Activated naive CD4-positive, alpha-beta T cell treated with anti-CD3 and anti-CD28 coated beads, Interleukin-2, amount 50 U/mL, for 24 hours (primary cell): Measurements from ENCODE around the gene KIAA1210.

Experiments used
- H3K27ac Mint-ChIP-seq: one replicate; pipeline ENCODE4 v1.8.0; 2021; ENCODE audit warnings: mild to moderate bottlenecking, mixed read lengths
- H3K27me3 Mint-ChIP-seq: one replicate; pipeline ENCODE4 v1.8.0; 2021; ENCODE audit warnings: mixed read lengths
- H3K36me3 Mint-ChIP-seq: one replicate; pipeline ENCODE4 v1.8.0; 2021; ENCODE audit warnings: mixed read lengths
- H3K4me1 Mint-ChIP-seq: one replicate; pipeline ENCODE4 v1.8.0; 2021; ENCODE audit warnings: mixed read lengths
- H3K4me3 Mint-ChIP-seq: one replicate; pipeline ENCODE4 v1.8.0; 2021; ENCODE audit warnings: mild to moderate bottlenecking, mixed read lengths
- H3K9me3 Mint-ChIP-seq: one replicate; pipeline ENCODE4 v1.8.0; 2021; ENCODE audit warnings: mixed read lengths

Gene KIAA1210

DNA sequence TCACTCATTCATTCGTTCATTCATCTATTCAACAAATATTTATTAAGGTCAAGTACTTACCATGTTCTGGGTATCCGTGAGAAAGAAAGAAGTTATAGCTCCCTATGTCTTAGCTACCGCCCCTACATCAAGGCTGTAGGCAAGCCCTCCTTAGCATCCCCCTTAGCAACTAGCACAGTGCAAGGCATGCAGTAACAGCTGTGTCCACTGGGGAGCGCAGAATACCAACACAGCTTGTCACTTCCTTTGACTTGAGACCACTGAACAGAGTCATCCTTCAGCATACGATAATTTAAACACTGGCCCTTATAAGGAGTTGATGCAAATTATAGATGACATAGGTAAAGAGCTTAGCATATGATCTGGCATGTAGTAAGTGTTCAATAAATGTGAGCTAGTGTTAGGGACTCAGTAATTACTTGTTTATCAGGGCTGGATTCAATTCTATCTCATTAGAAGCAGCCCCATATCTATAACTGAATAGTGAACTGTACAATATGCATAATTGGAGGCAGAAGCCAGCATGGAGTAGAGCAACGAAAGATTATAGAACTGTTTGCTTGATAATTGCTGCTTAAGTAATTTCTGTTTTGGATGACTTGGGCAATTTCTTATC, 8.7 kb downstream of the KIAA1210 start:
- no peak overlapping the region for H3K4me3 Mint-ChIP-seq
- H3K27me3 Mint-ChIP-seq = peaks cover 3% of the 10 kb centered on the region
- no peaks in the 10 kb centered on the region for H3K4me1 Mint-ChIP-seq
- H3K27ac Mint-ChIP-seq = no peak overlapping the region
- no peaks in the 10 kb centered on the region for H3K36me3 Mint-ChIP-seq
- no peaks in the 10 kb centered on the region for H3K9me3 Mint-ChIP-seq

DNA sequence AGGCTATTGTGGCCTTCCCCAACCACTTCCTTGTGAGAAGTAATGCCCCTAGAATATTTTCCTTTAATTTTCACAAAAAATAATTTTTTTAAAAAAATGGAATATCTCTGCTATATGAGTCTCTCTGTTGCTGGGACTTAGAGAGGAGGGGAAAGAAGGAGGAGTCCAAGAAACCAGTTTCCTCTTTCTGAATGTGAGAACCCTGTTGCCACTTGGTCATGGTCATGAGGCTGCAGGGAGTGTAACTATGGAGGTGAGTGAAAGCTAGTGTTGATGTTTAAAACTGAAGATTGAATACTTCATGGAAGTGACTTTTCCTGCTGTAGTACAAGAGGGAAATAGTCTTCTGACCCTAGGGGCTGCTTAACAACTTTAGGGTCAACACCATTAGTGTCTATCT, 20.4 kb downstream of the KIAA1210 start:
- Mint-ChIP-seq H3K27me3 (no peaks in the 10 kb centered on the region), H3K4me1 (no peaks in the 10 kb centered on the region), H3K27ac (no peak overlapping the region), H3K9me3 (no peaks in the 10 kb centered on the region), H3K4me3 (no peak overlapping the region), H3K36me3 (no peaks in the 10 kb centered on the region)

DNA sequence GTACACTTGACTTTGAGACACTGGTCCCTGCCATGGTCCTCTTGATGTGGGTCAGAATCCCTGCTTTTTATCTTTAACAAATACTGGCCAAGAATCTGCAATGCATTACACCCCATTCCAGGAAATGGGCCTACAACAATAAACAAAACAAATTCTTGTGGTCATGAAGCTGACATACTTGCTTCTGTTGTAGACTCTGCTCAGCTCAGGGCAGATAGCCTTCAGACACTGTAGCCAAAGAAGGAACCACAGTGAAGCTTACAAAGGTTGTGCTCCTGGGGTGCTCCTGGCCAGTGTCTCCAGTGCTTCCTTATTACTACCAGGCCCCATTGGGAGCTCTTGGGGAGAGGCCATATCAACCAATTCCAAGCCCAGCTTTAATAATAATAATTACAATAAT, 21.8 kb downstream of the KIAA1210 start:
- Mint-ChIP-seq H3K4me3 (no peak overlapping the region), H3K9me3 (no peaks in the 10 kb centered on the region), H3K36me3 (no peaks in the 10 kb centered on the region), H3K4me1 (no peaks in the 10 kb centered on the region), H3K27me3 (no peaks in the 10 kb centered on the region), H3K27ac (no peak overlapping the region)

DNA sequence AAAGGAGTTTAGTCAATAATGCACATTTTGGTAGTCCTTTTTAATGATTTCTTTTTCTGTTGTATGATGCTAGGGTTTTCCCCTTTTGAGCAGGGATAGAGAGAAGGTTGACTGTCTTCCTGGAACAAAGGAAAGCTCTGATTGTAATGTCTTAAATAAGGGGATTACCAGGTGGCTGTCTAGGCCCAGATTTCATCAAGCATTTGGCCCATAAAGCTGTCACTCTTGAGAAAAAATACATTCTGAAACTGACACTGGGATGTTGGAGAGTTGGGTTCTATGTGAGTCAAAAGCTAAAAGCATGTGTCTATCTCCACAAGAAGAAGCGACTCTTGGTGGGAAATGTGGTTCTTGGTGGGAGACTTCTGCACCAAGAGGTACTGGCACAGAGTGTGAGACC, 26.4 kb downstream of the KIAA1210 start:
- Mint-ChIP-seq H3K27me3 (no peaks in the 10 kb centered on the region), H3K4me1 (no peaks in the 10 kb centered on the region), H3K9me3 (no peaks in the 10 kb centered on the region), H3K27ac (no peak overlapping the region), H3K4me3 (no peak overlapping the region), H3K36me3 (no peaks in the 10 kb centered on the region)

DNA sequence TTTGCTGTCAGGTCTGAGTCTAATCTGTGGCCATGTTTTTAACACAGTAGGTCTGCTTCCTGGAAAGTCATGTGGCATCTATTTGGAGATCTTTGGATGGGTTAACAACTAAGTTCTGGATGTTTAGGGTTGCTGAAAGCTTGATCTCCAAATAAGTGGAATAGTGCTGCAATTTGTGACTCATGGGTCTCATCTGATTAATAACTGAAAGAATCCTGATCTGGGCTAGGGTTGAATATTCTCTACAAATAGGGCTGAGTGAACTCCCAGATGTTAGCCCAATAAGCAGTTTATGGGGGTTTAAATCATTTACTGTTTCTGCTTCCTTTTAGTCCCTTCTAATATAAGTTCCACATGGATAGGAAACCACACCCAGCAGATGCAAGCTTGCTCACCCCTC, 31.7 kb downstream of the KIAA1210 start:
- H3K9me3 Mint-ChIP-seq = no peaks in the 10 kb centered on the region
- no peak overlapping the region for H3K4me3 Mint-ChIP-seq
- H3K27ac Mint-ChIP-seq = no peak overlapping the region
- no peaks in the 10 kb centered on the region for H3K36me3 Mint-ChIP-seq
- H3K4me1 Mint-ChIP-seq = no peaks in the 10 kb centered on the region
- peaks cover 2% of the 10 kb centered on the region for H3K27me3 Mint-ChIP-seq

DNA sequence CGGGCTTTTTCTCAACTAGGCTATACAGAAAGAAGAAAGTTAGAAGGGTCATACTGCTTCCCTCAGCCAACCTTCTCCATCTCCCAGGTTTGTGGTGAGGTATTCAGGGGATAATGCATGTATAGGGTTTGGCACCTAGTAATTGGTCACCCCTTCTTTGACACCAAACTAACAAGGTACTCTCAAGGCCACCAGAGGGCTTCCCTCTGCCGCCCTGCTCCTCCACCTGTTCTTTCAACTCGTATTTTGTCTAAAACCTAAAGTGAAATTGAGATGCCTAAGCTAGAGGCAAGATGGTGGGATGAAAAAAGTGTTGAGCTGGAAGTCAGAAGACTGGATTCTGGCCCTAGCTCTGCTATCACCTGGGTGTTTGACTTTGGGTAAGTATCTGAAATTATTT, 32.8 kb downstream of the KIAA1210 start:
- H3K4me3 Mint-ChIP-seq = no peak overlapping the region
- H3K27me3 Mint-ChIP-seq = peaks cover 2% of the 10 kb centered on the region
- H3K9me3 Mint-ChIP-seq = no peaks in the 10 kb centered on the region
- H3K27ac Mint-ChIP-seq = no peak overlapping the region
- H3K4me1 Mint-ChIP-seq = no peaks in the 10 kb centered on the region
- H3K36me3 Mint-ChIP-seq = no peaks in the 10 kb centered on the region

DNA sequence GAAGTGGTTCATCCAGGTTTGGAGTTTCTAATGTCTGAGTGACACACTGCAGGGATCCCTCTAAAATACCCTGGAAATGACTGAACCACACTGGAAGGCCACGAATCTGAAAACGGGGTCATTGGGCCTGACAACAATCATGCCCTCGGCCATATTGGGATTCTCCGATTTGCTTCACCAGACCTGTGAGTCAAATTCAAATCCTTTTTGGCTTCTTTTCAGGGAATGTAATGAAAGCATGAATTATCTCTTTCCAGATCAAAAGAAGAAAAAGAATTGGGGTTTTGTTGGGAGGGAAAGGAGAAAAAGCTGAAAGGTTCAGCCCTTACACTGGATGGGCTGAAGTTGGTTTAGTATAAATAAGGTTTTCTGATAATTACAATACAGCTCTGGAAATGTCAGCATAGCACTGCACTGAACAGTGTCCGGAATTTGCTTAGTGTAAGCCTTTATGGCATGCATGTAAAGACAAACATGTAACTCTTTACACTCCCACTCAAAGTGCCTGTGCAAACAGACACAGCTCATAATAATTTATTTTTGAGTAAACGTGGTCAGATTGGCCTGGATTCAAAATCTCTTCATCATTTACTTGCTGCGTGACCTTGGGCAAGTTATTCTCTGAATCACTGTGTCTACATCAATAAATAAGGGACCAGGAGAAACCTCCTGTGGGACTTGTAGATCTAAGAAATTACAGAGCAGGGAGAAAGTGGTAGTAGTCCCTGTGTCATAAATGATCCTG, 33.4 kb downstream of the KIAA1210 start:
- Mint-ChIP-seq H3K4me3 (no peak overlapping the region), H3K9me3 (no peaks in the 10 kb centered on the region), H3K4me1 (no peaks in the 10 kb centered on the region), H3K27me3 (peaks cover 2% of the 10 kb centered on the region), H3K27ac (no peak overlapping the region), H3K36me3 (no peaks in the 10 kb centered on the region)

DNA sequence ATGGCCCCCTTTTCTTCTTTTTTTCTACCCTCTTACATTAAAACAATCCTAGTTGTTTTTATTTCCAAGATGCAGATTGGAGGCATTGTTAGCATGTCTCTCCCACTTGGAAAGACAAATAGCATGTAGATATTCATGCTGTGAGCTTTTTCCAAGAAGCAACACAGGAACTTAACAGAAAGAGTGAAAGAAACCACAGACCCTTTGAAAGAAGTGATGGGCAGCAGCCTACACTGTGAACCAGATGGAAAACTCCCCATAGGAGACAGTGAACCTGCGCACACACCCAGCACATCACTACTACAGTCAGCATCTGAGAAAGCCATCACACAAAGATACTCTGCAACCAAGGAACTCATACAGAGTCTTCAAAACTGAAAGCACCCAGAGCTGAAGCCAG, 37.0 kb downstream of the KIAA1210 start:
- H3K36me3 Mint-ChIP-seq = no peaks in the 10 kb centered on the region
- no peaks in the 10 kb centered on the region for H3K4me1 Mint-ChIP-seq
- H3K27me3 Mint-ChIP-seq = peaks cover 2% of the 10 kb centered on the region
- no peak overlapping the region for H3K27ac Mint-ChIP-seq
- H3K4me3 Mint-ChIP-seq = no peak overlapping the region
- no peaks in the 10 kb centered on the region for H3K9me3 Mint-ChIP-seq

DNA sequence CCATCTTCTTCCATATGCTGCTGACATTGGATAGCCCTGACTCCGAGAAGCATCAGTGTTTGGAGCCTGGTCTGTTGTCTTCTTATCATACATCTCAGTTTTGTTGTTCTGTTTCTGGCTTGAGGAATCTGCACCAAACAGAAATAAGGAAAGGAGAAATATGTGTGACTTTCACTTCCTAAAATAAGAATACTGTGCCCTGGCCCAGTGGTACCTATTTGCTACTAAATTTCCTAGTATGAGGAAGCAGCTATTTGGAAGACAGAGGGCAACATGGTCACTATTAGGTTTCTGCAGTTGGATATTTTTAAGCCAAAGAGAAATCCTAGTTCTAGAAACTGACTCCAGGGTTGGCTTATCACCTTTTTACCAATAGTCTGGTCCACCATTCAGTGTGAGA, 38.0 kb downstream of the KIAA1210 start:
- H3K27ac Mint-ChIP-seq = no peak overlapping the region
- no peaks in the 10 kb centered on the region for H3K9me3 Mint-ChIP-seq
- H3K4me3 Mint-ChIP-seq = no peak overlapping the region
- H3K27me3 Mint-ChIP-seq = peaks cover 2% of the 10 kb centered on the region
- no peaks in the 10 kb centered on the region for H3K36me3 Mint-ChIP-seq
- no peaks in the 10 kb centered on the region for H3K4me1 Mint-ChIP-seq

DNA sequence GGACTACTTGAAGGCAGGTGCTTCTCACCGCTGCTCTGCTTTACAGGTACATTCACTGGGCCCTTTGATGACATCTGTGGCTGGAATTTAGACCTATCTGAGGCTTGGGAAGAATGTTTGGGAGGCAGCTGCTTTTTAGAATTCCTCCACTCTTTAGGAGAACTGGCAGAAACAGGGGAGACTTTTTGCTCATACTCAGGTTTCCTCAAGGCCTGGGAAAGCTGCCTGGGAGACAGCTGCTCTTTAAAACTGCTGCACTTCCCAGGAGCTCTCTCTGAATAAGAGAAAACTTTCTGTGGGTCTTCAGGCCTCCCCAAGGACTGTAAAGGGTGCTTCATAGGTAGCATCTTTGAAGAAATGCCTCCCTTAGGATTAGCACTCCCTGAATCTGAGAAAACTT, 40.5 kb downstream of the KIAA1210 start:
- Mint-ChIP-seq H3K27me3 (peaks cover 2% of the 10 kb centered on the region), H3K4me1 (no peaks in the 10 kb centered on the region), H3K9me3 (no peaks in the 10 kb centered on the region), H3K36me3 (no peaks in the 10 kb centered on the region), H3K4me3 (no peak overlapping the region), H3K27ac (no peak overlapping the region)

DNA sequence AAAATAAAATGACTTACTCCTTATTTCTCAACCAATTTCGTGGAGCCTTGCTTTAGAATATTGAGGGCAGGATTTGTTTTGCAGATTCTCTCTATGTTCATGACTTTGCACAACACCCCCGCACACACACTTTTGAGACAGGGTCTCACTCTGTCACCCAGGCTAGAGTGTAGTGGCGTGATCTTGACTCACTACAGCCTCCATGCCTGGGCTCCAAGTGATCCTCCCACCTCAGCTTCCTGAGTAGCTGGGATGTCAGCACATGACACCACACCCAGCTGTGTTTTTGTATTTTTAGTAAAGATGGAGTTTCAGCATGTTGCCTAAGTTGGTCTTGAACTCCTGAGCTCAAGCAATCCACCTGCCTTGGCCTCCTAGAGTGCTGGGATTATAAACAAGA, 42.8 kb downstream of the KIAA1210 start:
- H3K36me3 Mint-ChIP-seq = no peaks in the 10 kb centered on the region
- no peak overlapping the region for H3K27ac Mint-ChIP-seq
- no peaks in the 10 kb centered on the region for H3K27me3 Mint-ChIP-seq
- no peaks in the 10 kb centered on the region for H3K4me1 Mint-ChIP-seq
- H3K4me3 Mint-ChIP-seq = no peak overlapping the region
- no peaks in the 10 kb centered on the region for H3K9me3 Mint-ChIP-seq

DNA sequence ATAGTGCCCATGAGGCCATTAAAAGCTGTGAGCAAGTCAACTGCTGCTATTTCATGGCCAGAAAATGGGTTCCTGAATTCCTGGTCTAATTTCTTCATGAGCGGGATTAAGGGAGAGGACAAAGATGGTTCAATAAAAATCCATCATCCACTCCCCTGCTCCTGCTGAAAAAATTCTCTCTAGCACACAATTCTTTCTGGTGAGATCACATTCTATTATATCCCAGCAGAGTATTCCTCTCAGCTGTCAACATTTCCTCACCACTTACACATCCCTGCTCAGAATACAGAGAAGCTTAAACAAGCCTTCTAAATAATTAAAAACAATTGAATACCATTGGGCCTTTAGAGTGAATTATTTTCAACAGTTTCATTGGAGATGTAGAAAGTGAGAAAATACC, 45.3 kb downstream of the KIAA1210 start:
- H3K36me3 Mint-ChIP-seq = no peaks in the 10 kb centered on the region

DNA sequence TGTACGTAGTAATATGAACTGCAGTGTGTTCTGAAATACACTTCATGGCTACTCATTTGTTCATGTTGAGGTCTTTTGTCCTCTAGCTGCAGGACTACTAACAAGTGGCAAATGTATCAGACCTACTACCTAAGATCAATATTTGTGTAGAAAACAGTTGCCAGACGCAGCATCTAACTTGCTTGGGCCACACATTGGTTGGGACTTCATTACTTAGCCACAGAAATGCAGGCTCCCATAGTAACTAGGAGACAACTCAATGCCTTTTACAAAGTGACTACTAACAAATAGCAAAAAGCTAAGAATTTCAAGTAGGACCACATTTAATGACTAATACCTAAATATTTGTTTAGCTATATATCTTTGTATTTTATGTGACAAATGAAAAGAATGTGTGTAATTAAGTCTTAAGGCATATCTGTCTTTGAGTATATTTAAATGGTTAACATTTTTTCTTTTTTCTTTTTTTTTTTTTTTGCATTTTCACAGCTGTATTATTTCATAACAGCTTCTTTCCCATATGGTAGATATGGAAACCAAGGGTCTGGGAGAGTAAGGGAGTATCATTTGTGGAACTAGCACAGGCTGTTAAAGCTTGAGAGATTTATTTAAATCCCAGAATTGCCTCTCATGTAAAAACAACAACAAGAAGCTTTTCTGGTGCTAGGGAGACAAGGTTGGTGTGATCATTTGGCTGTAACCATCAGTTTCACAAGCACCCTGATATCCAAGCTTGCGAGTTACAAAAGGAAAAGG, 52.2 kb downstream of the KIAA1210 start:
- Mint-ChIP-seq H3K4me3 (no peak overlapping the region), H3K9me3 (no peaks in the 10 kb centered on the region), H3K4me1 (no peaks in the 10 kb centered on the region), H3K36me3 (no peaks in the 10 kb centered on the region), H3K27ac (no peak overlapping the region), H3K27me3 (no peaks in the 10 kb centered on the region)

More for the DNA sequence above, 45.3 kb downstream of the KIAA1210 start:
- no peaks in the 10 kb centered on the region for H3K27me3 Mint-ChIP-seq
- H3K4me1 Mint-ChIP-seq = no peaks in the 10 kb centered on the region
- H3K4me3 Mint-ChIP-seq = no peak overlapping the region
- no peak overlapping the region for H3K27ac Mint-ChIP-seq
- H3K9me3 Mint-ChIP-seq = no peaks in the 10 kb centered on the region

DNA sequence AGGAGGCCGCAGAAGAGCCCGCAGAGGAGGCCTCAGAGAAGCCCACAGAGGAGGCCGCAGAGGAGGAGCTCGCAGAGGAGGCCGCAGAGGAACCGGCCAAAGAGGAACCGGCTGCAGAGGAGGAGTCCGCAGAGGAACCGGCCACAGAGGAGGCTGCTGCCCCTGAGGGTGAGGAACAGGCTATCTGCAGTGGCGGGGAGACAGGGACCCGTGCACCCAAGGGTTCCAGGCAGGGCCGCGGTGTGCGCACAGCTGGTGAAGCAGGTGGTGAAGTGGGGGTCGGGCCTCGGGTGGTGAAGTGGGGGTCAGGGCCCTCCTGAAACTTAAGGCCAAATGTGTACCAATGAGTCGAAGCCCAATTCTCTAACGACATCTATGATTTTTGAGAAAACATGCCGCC, 53.7 kb downstream of the KIAA1210 start:
- no peak overlapping the region for H3K27ac Mint-ChIP-seq
- H3K4me3 Mint-ChIP-seq = no peak overlapping the region
- H3K4me1 Mint-ChIP-seq = no peaks in the 10 kb centered on the region
- H3K36me3 Mint-ChIP-seq = no peaks in the 10 kb centered on the region
- no peaks in the 10 kb centered on the region for H3K9me3 Mint-ChIP-seq
- H3K27me3 Mint-ChIP-seq = no peaks in the 10 kb centered on the region

DNA sequence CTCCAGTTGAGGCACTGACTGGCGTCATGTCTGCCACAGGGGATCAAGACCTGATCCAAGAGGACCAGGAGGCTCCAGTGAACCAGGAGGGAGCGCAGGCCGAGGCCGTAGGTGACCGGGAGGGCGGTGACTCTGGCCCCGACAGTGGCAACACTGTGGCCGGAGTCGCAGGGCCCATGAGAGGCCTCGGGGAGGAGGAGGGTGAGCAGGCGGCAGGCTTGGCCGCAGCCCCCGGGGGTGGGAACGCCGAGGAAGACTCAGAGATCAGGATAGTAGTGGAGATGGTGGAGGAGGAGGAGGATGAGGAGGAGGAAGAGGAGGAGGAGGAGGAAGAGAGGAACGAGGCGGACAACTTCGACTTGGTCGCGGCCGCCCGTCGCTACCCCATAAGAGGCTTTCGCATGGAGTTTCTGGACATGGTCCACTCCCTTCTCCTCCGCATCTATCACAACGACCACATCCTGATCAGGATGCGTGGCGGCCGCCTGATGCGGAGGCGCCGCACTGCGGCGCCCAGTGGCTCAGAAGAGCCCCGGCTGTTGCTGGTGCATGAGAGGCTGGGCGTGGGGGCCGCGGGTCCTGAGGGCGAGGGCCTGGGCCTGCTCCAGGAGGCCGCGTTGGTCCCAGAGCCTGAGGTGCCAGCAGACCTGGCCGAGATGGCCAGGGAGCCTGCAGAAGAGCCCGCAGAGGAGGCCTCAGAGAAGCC, 54.3 kb downstream of the KIAA1210 start:
- H3K9me3 Mint-ChIP-seq = no peaks in the 10 kb centered on the region
- no peaks in the 10 kb centered on the region for H3K27me3 Mint-ChIP-seq
- H3K4me3 Mint-ChIP-seq = no peak overlapping the region
- H3K36me3 Mint-ChIP-seq = no peaks in the 10 kb centered on the region
- no peaks in the 10 kb centered on the region for H3K4me1 Mint-ChIP-seq
- H3K27ac Mint-ChIP-seq = no peak overlapping the region

DNA sequence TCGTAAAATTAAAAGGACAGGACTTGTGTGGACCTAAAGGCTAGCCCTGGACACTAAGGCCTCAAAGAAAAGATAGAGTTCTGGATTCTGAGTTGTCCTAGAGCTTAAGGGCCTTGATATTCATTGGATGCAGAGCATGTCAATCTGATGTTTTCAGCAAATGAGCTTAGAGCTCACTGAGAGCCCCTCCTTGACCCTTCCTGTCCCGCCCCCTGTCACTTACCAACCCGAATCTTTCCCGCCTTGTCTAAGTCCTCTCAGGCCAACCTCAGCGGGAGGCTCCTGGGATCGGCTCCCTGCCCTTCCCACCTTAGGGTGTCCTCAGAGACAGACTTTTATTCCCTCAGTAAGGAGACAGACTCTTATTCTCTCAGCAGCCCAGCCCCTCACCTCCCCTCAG, 54.9 kb downstream of the KIAA1210 start, which contains the start of gene CT47C1:
CT47C1 (plus strand) TSS at position 250 of the 400 bp plus-strand sequence. CDS start 233 bp downstream, outside the sequence.
- Mint-ChIP-seq H3K27me3 (no peaks in the 10 kb centered on the region), H3K9me3 (no peaks in the 10 kb centered on the region), H3K36me3 (no peaks in the 10 kb centered on the region), H3K27ac (no peak within 1 kb of the TSS), H3K4me1 (no peaks in the 10 kb centered on the region), H3K4me3 (no peak within 1 kb of the TSS)
